ENCODE results near the gene CAMTA1.

The CAMTA1 gene

DNA sequence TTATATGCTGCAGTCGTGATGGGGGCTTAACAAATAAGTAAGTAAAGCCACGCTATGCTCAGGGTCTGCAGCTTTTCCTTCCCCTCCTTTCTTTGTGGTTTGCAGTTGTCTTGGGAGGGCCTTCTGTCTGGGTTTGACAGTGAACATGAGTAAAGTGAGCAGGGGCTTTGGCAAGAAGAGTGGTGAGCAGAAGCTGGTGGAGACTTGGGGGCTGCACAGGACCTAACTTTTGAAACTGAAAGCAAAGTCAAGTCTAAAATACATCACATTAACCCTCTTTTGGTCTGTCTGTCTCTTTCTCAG, 617.2 kb downstream of the CAMTA1 start:
- DNase-seq (ENCODE audit: insufficient read length, low spot score) (no peak), FAIRE-seq (no peak)
- no peak for TF ChIP-seq CTCF (IDR thresholded peaks at IDR 0.05; ENCODE audit: insufficient read depth, missing control alignments)

- TF ChIP-seq CTCF (IDR thresholded peaks at IDR 0.05; ENCODE audit: insufficient read depth, missing control alignments) = no peak
- no peak for DNase-seq (ENCODE audit: insufficient read length, low spot score)
- no peak for FAIRE-seq
These were observed 618.2 kb downstream of the CAMTA1 start for GRCh38 chr1:7403265-7404045.

- TF ChIP-seq CTCF (IDR thresholded peaks at IDR 0.05; ENCODE audit: insufficient read depth, missing control alignments) = no peak
- DNase-seq (ENCODE audit: insufficient read length, low spot score) = no peak
- FAIRE-seq = no peak
These were observed 618.9 kb downstream of the CAMTA1 start for GRCh38 chr1:7404046-7404742.

GRCh38 chr1:7405844-7406500, 620.7 kb downstream of the CAMTA1 start:
- TF ChIP-seq CTCF (IDR thresholded peaks at IDR 0.05; ENCODE audit: insufficient read depth, missing control alignments) = no peak
- no peak for DNase-seq (ENCODE audit: insufficient read length, low spot score)
- FAIRE-seq = no peak

DNA sequence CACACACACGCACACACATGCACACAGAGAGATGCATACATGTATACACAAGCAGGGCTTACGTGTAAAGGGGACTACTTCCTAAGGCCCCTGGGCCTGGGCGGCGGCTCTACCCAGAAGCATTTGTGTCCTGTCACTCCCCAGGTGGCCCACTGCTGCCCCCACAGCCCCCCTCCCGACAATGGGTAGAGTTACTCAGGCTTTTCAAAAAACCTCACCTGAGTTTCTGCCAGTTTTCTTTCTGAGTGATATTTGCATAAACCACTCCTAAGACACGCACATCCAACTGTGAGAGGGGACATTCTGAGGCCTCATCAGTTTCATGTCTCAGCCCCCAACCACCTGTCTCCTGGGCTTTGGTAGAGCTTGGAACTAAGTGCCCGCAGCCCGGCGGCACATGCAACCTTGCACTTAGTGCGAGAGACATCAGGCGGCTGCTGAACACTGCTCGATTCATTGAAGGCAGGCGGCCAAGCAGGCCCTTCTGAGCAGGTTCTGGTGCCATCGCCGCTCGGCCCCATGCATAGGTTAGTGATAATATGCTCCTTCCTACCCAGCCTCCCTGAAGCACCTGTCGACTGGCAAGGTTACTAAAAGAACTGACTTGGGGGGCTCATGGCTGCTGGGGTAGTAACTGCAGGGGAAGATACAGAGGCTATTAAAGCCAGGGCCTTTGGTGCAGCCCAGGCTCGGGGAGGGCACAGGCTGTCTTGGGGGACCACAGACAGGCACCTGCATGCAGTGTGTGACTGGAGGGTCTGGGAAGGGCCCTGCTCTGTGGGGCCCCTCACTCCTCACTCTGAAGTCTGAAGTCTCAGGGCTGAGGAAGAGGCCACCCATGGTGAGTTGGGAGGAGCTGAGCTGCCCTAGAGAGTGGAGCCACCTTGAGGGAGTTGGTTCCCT, 621.6 kb downstream of the CAMTA1 start:
- TF ChIP-seq CTCF (IDR thresholded peaks at IDR 0.05; ENCODE audit: insufficient read depth, missing control alignments) = no peak
- DNase-seq (ENCODE audit: insufficient read length, low spot score) (no peak), FAIRE-seq (no peak)

DNA sequence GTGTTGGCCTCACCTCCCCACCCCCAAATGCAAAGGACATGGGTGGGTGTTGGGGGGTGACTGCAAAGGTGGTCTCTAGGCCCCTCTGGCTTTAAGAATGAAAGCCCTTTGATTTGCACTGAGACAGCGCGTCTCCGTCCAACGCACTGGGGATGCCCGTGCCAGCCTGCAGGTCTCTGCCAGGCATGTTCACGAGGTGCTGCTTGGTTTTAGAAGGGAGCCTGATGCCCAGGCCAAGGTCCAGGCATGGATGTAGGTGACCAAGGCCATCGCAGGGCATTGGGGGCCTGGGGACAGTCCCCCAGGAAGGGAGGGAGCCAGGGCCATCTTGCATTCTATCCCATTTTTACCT, 622.3 kb downstream of the CAMTA1 start:
- no peak for DNase-seq (ENCODE audit: insufficient read length, low spot score)
- TF ChIP-seq CTCF (IDR thresholded peaks at IDR 0.05; ENCODE audit: insufficient read depth, missing control alignments) = no peak
- no peak for FAIRE-seq
